Islet of Langerhans (tissue), 1 donor: ENCODE measurements around the gene S100A5.

Source experiments
- FAIRE-seq: peaks from one replicate; lab custom pipeline; 2011; peaks lifted over from hg19 to GRCh38; lab: Jason Lieb, UNC

S100A5 gene

DNA sequence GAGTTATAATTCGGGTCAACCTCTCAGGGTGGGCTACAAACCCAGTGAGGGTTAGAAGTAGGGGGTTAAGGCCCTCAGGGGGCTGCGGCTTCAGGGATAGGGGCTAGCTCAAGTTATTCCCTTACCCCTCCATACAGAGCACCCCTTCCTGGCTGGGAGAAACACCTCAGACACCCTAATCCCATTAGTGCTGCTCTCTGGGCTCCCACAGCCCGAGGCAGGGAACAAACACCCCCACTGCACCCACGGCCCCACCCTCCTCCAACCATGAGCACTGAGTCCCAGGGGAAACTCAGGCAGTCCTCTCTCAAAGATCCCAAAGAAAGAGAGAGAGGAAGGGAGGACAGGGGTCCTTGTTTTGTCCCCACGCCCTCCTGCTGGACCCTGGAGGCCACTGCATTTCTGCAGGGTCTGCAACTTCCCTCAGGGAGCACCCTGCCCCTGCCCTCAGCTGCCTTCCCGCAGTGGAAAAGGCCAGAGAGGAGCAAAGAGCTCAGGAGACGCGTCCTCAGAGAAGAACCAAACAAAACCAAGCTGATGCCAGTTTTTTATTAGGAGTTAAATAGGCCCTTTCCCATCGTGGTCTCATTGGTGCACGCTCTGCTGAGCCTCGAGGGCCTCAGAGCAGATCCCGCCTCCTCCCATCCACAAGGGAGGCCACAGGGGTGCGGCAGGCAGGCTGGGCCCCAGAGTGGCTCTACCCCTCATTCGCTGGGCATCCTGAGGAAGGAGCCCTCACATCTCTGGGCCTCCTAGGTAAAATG lies 6.2 kb upstream of the S100A5 start:
- FAIRE-seq: no peak

DNA sequence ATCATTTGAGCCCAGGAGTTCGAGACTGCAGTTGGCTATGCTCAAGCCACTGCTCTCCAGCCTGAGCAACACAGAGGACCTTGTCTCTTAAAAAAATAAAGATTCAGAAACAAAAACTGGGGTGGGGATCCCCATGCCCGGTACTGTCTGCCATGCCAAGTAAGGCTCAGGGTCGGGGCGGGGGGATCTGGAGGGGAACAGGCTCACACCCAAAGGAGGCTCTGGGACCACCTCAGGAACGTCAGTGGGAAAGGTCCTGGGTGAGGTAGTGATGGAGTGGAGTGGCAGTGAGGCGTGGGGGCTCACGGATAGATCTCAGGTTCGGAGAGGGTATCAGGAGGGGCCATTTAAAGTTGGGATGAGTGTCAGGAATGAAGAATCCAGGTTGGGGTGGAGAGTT lies 5.6 kb upstream of the S100A5 start:
- no peak for FAIRE-seq

DNA sequence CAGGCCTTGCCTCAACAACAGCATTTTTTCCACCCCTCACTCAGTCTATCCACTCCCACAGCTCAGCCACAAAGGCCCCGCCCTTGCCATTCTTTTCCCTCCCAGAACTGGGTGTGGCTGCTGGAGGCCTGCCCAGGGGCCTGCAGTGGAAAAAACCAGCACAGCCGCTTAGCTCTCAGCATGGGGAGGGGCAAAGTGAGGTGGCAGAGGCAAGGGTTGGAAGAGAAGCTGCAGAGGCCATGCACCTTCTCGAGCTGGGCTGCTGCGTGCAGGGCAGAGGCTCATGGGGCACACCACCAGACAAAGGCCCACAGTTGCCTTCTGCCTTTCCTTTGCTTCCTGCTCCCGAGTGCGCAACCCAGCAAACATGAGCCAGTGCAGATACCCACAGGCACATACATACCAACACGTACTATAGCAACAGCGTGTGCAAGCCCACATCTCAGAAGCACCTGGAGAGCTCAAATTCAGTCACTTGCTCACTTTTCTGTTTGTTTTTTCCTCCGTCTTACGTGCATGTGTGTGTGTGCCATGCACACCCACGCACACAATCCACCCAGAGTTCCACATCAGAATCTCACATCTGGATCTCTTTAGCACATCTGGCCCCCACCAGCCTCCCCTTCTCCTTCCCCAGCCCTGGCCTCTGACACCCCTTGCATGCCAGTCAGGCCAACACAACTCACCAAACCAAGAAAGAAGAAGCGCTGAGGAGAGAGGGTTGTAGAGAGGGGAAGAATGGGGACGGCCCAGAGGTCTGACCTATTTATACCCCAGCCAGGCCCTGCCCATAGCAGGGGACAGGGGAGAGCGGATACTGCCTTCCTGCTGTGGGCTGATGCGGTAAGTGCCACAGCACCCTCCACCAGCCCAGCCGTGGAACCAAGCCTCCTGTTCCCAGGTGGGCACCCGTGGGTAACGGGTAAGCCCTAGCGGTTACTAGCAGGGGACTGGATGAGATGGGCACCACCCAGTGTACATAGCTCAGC lies 4.6 kb upstream of the S100A5 start, which contains the start of gene S100A4:
Gene S100A4 (minus strand): TSS at position 740 of the 989 bp plus-strand sequence. CDS start 1,012 bp downstream, outside the sequence.
- FAIRE-seq: no peak

DNA sequence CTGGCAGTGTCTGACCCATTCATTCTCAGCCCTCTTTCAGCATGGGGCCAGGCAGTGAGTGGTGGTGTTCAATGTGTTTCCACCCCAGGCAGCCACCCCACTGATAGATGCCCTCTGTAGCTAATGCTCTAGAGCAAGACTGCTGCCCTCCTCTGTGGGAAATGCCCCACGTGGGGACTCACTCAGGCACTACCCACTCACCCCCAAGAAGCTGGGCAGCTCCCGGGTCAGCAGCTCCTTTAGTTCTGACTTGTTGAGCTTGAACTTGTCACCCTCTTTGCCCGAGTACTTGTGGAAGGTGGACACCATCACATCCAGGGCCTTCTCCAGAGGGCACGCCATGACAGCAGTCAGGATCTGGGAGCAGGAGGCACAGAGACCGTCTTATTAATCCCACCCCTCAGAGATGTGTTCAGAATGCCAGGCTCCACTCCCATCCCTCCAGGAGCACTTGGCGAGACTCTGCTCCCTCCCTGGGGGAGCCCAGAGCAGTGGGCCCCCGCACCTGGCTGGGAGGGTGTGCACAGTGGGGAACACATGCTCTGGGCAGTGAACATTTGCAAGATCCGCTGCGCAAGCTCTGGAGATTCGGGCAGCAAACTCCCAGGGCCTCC lies 3.8 kb upstream of the S100A5 start:
- FAIRE-seq: no peak

DNA sequence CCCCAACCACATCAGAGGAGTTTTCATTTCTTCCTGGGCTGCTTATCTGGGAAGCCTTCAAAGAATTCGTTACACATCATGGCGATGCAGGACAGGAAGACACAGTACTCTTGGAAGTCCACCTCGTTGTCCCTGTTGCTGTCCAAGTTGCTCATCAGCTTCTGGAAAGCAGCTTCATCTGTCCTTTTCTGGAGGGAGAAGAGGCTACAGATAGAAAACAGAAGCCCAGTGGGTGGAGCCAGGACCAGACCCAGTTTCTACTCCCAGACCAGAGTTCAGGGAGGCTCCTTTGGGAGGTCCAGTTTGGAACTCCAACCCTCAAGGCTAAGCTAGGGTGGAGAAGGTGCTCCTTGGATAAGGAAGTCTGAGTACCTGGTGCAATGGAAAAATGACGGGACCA lies 3.0 kb upstream of the S100A5 start:
- FAIRE-seq: no peak

DNA sequence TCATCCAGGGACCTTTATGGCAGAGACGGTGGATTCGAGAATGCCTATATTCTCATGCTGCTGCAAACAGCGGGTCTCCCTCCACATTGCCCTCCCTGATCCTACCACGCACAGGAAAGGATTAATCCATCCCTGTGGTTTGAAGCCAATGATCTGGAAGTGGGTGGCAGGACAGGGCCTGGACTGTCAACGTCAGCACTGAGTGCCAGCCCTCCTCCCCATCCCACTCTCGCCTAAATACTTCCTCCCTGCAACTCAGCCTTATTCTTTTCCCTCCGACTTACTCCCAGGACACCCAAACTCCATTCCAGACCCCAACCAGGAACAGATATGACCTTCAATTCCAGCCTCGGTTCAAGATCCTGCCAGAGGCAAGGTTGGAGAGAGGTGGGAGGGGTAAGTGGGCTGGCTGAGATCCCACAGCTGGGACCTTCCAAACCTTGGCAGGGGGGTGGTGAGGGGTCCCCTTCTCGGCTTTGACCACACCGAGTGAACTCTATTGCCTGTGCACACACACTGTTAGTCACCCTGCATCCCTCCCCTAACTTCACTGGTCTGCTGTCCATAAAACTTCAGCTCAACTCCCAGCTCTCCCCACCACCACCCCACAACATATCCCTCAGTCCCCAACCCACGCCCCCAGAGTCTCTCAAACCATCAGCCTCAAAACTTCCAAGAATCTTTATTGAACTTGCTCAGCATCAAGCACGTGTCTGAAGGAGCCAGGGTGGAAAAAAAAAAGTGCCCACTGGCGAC lies 2.4 kb upstream of the S100A5 start:
- no peak for FAIRE-seq

DNA sequence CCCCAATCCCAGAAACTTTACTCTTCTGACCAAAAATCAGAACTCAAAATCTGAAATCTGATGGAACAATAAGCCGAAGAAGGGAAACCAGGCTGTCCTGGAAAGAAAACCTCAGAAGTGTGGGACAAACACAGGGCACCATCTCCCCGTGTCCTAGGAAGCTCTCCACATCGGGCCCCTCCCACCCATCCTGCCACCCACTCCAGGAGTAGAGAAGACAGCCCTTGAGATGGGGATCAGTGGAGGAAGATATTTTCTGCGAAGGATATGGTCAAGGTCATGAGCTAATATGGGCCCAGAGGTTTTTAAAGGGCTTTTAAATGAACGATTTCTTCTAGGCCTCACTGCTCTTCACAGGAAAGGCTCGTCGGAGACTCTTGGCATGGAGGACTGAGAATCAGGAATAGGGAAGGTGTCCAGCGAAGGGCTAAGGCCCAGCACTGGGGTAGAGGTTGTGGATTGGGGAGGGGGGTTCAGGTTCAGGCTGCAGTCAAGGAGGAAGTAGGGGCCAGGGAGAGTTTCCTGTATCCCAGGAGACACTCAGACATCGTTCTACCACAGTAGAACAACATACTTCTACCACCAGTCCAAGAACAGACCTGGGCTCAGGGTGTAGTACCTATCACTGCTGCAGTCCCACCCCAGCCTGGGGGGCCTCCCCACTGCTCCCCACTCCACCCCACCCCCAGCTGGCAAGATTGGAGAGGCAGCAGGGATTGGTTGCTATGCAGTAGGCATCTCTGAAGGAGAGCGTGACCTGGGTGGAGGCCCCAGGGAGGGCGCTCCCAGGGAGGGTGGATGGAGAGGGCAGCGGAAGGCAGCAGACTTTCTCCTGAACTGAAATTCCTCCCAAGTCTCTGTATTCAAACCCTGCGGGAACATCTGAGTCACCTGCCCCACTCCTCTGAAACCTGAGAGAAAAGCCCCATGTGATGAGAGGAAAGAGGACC lies 1.2 kb upstream of the S100A5 start:
- FAIRE-seq: no peak

DNA sequence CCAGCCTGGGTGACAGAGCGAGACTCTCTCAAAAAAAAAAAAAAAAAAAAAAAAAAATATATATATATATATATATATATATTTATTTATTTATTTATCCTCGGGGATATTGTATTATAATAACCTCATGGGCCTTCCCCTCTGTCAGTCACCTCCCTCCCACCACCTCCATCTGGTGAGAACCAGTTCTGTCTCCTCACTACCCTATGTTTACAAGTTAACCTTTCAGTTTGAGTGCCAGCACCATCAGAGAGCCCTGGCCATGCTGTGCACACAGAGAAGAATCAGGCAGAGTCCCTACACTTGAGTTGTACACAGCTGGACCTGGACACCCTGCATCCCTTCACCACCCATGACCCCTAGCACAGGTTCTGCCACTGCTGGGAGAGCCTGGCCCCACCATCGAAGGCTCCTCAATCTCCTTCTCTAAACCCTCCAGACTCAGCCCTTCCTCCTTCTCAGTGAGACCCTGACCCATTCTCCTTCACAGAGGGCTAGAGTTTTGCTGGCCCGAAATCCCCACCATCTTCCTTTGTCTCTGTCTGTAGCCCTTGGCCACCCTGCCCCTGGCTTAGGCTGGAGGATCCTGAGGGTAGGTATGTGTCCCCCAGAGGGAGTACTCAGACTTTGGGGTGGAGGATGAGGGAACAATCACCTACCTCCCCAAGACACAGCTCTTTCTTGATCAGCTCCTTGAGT lies 1.2 kb downstream of the S100A5 start:
- FAIRE-seq: no peak

DNA sequence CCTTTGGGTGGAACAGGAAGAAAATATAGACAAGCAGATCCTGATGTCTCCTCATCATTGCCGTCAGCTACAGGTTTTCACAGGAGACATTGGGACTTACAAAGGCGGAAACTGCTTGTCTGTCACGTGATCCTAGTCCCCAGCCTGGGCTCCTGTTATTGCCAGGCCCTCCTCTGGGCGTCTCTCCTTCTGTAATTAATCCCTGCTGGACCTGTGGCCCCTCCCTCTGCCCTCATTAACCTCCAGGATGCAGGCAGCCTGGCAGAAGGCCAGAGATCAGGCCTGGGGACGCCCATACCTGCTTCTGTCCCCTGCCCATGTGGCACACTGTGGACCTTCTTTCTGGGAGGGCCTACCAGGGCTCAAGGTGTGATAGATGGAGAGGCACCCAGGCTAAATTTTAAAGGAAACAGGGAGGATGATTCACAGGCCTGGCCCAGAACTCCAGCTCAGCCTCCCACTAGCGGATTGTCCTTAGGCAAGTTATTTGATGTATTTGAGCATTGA lies 2.4 kb downstream of the S100A5 start:
- FAIRE-seq: no peak

DNA sequence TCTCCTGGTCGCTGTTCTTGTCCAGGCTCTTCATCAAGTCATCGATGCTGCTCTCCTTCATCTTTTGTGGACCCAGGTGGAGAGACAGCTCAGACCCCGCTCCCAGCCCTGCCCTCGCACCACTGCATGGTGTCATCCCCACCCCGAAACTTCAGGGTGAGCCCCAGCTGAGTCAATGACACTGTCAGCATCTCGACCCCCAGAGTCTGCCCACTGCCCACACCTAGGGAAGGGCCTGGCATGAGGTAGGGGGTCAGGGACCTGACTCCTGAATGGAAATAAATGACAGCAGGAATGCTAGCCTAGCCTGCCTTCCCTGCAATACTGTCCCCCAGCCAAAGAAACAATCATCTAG lies 3.4 kb downstream of the S100A5 start:
- no peak for FAIRE-seq

DNA sequence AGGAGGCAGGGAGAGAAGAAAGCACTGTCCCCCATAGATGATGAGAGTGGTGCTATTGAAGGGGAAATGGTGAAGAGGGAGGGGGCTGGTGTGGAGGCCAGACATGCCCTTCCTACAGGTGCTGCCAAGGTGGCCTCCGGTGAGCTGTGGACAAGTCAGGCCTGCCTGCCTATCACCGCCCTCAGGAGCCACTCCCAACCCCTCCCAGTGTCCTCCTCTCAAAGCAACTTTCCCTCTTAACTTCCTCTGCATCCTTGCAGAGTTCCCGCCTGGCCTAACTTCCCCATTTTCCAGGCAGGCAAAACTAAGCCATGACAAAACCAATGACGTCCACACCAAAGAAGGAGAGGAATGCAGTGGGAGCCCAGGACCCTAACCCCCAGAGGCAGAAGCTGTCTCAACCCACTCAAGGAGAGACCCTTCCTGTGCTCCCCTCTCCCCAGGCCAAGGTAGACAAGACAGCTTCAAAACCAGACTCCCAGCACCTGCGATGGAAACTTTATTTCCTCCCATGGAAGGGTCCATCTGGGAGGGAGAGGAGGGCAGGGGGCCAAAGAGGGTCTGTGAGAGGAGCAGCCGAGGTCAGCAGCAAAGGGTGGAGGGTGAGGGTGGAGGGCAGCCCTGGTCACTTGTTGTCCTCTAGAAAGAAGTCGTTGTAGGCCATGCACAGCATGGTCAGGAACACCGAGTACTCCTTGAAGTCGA lies 3.9 kb downstream of the S100A5 start:
- no peak for FAIRE-seq

DNA sequence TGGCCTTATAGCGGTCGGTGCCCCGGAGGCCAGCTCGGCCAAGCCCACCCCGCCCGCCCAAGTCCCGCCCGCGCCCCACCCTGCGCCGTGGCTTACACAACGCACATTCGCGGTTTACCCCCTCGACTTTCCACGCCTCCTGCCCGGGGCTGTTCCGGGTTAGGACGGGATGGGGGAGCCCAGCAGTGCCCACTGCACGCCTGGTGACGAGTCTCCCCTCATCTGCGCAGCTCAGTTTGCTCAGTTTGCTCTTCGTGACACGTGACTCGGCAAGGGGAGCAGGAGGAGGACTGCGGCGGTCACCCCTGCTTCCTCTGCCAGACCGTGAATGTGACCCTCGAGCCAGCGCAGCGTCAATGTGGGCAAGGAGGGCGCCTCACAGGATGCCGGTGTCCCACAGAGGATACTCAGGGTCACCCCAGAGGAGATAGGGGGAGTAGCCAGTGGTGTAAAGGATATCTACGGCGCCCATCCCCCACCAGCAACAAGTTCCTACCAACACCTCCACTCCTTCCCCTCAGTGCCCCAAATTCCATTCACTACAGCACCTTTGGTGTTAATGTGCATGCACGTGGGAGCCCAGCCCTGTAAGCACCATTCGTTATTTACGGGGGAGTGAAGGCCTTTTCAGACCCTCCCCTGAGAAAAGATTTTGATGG lies 4.6 kb downstream of the S100A5 start:
- no peak for FAIRE-seq

DNA sequence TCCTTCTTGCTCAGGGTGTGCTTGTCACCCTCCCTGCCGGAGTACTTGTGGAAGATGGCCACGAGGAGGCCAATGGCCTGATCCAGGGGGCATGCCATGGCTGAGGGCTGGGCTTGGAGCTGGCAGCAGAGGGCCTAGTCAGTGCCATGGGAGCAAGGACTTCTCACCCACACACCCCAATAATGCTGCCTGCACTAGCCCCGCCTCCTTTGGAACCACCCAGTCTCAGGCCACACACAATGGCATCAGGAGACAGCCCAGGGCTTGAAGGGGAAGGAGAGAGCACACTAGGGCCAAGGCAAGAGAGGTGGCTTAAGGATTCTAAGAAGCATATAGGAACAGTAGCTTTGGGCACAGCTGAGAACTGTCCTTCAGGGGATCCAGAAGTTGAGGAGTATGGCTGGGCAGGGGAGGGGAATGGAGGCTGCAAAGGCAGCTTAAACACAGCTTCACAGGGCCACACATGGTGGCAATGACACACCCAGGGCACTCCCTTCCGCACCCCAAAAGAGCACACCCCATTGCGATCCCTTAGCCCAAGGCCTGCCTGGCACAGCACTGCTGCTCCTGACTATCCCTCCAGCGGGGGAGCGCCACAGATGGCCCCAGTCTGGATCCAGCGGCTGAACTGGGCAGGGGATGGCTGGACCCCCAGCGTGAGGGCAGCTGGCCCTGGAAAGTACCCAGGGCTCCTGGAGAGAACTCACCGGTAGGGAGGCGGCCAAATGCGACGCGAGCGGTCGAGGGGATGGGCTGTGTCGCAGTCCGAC lies 5.3 kb downstream of the S100A5 start, which contains the start of gene S100A6:
Gene S100A6 (minus strand): TSS at position 750 of the 770 bp plus-strand sequence. CDS start 652 bp downstream, at position 98.
- no peak for FAIRE-seq

DNA sequence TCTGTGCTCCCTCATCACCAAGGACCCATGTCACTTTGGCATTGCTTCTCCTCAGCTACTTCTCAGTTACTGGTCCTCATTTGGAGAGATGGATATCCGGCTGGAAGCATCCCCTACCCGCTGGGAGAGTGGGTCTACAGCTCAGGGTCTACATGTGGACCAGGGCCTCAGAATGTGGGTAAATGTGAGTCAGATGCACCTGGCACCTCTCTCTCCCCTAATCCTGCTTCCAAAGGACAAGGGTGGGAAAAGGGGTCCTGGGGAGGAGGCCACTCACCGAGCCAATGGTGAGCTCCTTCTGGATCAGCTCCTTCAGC lies 5.9 kb downstream of the S100A5 start:
- no peak for FAIRE-seq

DNA sequence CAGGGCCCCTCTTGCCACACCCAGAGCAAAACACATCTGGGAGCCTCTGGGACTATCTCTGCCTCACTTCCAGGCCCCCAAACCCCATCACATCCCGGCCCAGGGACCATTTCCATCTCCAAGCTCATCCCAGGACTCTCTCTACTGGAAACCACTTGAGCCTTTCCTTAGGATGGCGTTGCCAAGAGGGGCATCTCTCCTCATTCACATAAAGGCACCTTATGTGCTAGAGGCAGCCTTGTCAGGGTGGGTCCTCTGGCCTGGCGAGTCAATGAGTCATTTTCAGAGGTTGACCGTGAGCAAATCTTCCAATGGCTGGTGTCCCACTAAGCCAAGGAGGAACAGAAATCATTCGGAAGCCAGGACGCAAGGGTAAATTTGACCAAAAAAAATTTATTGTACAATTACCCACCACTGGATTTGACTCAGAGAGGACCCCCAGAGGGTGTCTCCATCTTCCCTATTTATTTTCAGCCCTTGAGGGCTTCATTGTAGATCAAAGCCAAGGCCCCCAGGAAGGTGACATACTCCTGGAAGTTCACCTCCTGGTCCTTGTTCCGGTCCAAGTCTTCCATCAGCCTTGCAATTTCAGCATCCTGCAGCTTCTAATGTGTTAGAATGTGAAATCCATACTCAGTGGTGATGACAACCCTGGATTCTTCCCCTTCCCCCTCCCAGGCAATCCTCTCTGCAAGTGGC lies 6.4 kb downstream of the S100A5 start:
- FAIRE-seq: no peak

DNA sequence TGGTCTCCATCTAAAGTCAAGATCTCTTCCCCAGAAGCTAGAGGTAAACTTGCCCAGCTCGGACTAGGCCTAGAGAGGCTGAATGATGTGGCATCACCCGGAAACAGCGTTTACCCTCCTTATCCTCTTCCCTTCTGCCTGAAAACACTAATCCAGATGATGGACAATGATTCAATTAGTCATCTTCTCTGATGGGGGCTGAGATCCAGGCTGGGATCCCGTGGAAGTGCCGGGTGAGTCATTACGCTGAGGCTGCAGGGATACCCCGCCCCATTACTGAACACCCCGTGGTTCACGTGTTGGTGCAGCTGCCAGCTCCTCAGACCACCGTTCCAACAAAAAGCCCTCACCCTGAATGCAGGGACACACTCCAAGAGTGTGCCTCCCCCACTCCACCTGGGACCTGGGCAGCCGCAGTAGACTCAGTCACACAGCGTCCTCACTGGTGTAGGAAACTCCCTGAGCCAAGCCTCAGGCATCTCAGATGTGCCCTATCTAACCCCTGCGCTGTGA lies 7.0 kb downstream of the S100A5 start:
- FAIRE-seq: no peak
